HL-60 (cell line): ENCODE data around the gene LPAR6.

Experiments used
- CTCF ChIP-seq: IDR thresholded peaks from one replicate; pipeline ENCODE4 v1.5.1; 2011; ENCODE audit warnings: low read length, control low read depth, inconsistent platforms; ENCODE audit not compliant: insufficient read depth
- GABPA ChIP-seq: IDR thresholded peaks from 2 replicates; pipeline ENCODE4 v1.6.1; 2012; ENCODE audit warnings: low read depth
- POLR2AphosphoS5 ChIP-seq: IDR thresholded peaks from 2 replicates; pipeline ENCODE4 v1.6.1; 2012; ENCODE audit warnings: low read depth
- REST ChIP-seq: IDR thresholded peaks from 2 replicates; pipeline ENCODE4 v1.6.1; 2012; ENCODE audit warnings: low read depth; ENCODE audit not compliant: insufficient replicate concordance
- SPI1 ChIP-seq: IDR thresholded peaks from 2 replicates; pipeline ENCODE4 v1.6.1; 2012; ENCODE audit warnings: low read depth, mild to moderate bottlenecking, borderline replicate concordance

GRCh38 chr13:48411841-48412531 is 927 bp downstream of the LPAR6 start:
- no peak for TF ChIP-seq POLR2AphosphoS5
- no peak for TF ChIP-seq CTCF
- no peak for TF ChIP-seq GABPA
- no peak for TF ChIP-seq REST
- 0 out of 2 replicates have a peak, but pooled peaks have one; percentile 30 for TF ChIP-seq SPI1
